NCI-H2107 (cell line): Measurements from ENCODE around the gene POLR3K.
"Not testable (repeated sequence)": the region's sequence is repeated elsewhere in the genome, so short reads cannot be mapped to it uniquely, and the experiment has no call there.

Source experiments
- DNase-seq: peaks from one replicate; lab custom pipeline; 2025; lab: John Stamatoyannopoulos, UW

POLR3K gene

DNA sequence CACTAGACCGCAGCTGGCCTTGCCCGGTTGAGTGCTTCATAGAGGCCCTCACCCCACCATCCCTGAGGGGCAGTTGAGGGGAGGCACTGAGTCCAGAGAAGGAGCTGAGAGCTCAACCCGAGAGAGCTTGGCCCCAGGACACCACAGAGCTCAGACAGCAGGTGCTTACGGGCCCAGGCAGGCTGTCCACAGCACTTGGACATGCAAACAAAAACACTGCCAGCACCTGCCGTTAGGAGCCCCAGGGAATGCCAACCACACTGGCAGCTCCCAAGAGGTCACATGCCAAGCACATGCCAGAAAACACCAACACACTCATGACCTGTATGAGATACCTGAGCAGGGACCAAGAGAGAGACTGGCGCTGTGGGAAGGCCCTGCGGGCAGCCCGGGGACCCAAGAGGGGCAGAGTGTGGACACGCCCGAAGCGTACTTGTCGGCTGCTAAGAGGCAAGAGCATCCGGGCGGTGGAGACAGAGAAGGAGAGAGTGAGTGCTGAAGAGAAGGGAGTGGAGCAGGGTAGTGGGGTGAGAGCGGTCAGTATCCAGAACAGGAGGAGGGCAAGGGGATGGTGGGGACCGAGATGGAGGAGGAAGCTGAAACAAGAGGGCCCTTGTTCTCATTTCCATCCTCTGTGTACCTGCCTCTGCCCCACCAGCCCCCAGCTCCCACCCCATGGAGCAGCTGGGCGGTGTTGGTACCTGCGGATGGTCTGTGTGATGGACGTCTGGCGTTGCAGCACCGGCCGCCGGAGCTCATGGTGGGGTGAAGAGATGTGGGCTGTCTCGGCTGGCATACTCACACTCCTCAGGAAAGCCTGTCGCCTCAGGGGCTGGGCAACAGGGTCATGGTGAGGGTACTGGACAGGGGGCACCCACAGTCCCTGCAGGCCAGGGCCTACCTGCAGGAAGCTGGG, 10.8 kb upstream of the POLR3K start:
- DNase-seq: peak; percentile 24

DNA sequence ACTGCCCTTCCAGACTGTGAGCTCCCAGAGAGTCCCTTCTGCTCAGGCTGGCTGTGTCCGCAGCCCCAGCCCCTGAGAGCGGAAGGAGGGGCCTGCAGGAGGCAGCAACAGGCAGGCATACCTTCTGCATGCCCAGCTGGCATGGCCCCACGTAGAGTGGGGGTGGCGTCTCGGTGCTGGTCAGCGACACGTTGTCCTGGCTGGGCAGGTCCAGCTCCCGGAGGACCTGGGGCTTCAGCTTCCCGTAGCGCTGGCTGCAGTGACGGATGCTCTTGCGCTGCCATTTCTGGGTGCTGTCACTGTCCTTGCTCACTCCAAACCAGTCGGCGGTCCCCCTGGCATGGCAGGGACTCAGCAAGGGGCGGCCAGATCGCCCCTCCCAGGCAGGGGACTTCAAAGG, 10.1 kb upstream of the POLR3K start:
- DNase-seq: no peak

DNA sequence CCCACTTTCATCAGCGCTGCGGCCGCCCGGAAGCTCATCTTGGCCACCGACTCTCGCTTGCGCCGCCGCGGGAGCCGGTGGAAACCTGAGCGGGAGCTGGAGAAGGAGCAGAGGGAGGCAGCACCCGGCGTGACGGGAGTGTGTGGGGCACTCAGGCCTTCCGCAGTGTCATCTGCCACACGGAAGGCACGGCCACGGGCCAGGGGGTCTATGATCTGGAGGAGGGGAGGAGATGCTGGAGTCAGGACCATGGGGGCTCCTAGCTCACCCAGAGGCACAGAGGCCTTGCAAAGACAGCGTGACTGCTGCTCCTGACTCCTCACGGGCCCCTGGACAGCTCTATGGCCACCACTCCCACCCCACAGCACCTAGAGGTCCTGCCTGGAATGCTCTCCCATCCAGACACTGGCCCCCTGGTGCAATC, 9.6 kb upstream of the POLR3K start:
- DNase-seq: no peak

DNA sequence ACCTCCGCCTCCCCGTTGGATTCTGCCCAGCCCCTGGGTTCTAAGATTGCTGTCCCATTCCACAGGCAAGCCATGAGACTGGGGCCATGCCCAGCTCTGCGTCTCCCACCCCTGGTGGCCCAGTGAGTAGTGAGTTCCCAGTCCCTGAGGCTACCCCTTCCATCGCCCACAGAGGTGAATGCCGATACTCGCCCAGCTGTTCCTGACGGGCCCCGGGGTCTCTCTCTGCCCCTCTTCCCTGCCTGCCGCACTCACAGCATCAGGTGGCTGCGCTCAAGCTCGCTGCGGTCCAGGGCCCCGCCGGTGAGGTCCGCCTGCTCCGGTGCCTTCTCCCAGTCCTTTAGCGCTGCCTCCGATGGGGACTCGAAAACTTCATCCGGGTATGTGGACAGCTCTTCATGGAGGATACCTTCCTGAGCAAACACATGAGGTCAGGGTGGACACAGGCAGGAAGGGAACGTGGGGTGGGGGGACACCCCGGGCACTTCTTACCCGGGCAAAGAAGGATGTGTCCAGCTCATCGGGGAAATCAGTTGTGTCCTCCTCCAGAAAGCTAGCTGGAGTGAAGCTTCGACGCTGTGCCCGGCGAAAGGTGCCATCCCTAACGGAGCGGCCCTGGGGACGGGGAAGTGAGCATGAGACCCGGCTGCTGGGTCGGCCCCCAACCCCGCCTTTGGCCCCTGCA, 9.0 kb upstream of the POLR3K start:
- DNase-seq: no peak

DNA sequence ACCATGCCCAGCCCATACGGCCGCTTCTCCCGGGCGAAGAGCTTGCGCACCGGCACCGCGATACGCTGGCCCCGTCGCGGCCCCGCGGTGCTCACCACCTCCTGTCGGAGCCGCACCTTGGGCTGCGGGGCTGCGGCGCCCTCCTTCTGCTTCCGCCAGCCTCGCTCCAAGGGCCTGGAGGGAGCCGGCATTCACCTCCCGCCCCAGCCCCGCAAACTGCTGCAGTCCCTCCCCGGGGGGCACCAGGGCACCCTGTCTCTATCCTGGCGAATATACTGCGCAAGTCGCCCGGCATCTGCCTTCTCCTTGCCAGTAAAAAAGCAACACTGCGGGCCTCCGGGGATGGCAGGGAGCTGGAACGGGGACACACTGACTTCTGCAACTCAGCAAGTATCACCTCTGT, 8.5 kb upstream of the POLR3K start:
- DNase-seq: no peak

DNA sequence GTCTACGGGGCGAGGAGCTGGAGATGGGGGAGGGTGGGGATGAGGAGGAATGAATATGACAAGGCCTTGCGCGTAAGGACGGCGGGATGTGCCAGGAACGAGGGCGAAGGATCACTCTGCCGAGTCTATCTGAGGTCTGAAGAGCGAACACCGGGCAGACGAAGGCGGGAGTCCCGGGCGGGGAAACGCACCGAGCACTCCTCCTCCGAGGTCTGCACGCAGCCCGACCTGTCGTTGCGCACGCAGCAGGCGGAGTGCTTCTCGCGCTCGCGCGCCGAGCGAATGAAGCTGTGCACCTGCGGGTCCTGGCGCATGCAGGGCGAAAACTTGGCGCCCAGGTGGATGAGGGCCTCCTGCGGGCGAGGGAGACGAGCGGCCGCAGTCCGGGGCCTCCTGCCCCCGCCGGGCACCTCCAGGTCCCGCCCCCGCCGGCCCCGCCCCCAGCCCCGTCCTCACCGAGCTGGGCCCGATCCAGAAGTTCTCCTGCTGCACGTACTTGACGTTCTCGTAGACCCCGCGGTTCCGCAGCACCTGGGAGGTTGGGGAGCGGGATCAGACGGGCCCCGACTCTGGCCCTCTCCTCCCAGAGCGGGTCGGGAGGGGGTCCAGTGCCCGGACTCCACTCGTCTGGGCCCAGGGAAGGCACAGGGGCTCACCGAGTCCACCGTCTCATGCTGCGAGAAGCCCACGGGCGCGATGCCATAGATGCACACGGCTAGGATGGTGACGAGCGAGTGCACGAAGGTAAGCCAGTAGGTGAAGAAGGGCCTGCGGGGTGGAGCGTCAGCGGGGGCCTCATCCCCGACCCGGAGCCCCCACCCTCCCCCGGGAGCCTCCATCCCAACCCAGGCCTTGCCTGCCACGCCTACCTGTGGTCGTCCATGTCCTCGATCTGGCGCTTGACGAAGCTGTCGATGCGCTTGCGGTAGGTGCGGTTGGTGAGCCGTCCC, 7.8 kb upstream of the POLR3K start:
- no peak for DNase-seq

DNA sequence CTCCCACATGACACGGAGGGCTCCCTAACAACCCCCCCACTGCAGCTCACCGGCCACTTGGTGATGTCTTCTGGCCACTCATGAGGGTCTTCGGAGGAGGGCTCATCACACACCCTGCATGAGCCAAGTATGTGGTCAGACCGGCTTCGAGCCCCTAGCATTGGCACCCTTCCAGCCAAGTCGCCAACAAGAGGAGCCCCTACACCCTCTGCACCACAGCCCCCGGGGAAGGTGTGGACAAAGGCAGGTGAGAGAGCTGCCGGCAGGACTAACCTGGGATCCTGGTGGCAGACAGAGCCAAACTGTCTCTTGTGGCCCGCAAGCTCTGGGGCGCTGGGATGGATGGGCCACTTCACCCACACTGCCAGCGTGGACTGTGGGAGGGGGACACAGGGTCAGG, 6.8 kb upstream of the POLR3K start:
- DNase-seq: no peak

DNA sequence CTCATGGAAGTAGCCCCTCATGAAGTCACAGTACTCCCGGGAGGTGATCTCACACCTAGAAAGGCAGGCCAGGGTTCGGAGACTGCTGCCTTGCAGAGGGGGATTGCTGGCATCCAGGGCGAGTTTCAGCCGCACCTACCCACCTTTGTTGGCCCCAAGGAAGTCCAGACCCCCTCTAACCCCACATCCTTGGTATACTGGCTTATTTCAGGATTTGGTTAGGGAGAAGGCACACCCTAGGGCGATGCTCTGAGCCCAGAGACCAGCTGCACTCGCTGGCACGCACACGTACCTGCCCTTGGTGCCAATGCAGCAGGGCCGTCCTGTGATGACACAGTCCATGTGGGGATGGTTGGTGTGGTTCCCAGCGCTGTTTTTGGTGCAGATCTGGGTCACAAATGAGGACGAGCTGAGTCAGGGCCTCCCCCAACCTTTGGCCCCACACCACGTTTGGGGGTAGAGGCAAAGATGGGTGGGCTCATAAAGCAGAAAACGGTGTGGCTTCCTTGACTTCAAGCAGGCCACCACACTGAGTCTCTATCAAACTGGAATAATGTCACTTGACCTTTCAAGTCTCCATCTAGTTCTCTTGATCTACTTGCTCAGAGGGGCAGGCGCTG, 6.1 kb upstream of the POLR3K start:
- DNase-seq: no peak

DNA sequence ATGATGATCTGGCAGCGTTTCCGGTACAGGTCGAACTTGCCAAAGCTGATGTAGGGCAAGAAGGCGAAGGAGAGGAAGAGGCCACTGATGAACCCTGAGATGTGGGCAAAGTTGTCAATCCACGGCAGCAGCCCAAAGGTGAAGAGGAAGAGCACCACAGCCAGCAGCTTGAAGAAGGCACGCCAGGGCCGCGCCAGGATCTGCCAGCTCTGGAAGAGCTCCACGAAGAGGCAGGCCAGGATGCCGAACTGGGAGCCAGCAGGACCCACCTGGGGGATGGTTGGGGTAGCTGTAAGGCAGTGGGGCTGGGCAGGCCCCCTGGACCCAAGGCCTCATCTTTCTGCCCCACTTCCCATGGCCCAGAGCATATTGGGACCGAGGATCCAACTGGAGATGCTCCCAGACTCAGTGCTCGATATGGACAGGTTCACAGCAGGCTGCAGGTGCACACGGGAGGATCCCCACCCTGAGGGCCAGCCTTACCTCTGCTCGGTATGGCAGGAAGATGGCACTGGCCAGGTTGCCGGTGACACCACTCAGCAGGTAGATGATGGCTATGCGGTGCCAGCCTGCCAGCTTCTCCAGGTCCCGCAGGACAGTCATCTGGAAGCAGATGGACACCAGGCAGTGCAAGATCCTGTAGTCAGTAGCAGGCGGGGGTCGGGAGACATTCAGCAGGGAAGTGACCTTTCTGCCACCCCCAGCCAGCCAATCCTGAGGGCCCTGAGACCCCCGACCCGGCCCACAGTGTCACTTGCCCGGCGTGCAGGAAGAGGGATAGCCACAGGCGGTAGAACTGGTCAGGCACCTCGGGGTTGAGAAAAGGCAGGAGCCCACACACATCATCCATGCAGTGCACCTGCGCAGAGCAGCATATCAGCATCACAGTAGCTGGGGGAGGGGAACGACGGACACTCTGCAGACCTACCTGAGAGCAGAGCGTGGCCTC, 5.4 kb upstream of the POLR3K start:
- no peak for DNase-seq

DNA sequence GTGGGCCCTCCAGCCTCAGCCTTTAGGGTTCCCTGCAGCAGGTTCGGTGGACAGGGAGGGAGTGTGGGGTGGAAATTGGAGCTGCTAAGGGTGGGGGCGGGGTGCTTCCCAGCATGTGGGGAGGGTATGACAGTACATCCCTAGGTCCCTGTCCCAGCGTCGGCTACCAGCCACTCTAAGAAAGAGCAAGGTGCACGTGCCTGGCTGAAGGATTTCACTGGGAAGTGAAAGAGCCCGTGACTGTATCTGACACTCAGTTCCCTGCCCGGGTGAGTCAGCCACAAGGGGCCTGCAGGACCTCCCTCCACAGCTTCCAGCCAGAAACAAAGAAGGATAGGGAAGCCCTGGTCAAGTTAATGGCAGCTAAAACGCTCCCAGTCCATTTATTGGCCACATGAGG, 4.3 kb upstream of the POLR3K start:
- no peak for DNase-seq

DNA sequence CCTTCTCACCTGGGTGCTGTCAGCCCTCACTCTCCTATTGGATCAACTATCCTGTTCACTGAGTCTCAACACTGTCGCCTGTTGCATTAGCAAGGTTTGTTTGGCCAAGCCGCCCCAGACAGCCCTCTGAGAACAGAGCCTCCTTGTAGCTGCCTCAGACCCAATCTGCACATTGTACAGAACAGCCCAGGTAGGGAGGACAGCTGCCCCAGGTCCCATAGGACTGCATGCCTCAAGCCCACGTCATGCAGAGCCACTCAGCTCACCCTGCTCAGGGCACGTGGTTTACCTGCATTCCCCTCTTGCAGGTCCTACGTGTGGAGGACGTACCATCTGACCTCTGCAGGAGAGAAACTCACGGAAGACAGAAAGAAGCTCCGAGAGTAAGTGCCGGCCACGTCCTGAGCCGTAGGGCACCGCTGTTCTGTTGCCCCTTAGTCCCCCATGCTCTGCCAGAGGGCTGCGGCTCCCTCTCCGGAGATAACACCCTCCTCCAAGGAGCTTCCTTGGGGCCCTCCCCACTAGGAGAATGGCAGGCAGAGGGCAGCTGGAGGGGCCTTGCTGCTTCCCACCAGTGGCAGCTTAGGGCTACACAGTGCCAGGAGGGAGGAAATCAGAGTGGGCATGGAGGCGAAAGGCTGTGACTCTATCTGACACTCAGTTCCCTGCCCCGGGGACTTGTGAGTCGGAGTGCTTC, 3.0 kb upstream of the POLR3K start:
- DNase-seq: no peak

DNA sequence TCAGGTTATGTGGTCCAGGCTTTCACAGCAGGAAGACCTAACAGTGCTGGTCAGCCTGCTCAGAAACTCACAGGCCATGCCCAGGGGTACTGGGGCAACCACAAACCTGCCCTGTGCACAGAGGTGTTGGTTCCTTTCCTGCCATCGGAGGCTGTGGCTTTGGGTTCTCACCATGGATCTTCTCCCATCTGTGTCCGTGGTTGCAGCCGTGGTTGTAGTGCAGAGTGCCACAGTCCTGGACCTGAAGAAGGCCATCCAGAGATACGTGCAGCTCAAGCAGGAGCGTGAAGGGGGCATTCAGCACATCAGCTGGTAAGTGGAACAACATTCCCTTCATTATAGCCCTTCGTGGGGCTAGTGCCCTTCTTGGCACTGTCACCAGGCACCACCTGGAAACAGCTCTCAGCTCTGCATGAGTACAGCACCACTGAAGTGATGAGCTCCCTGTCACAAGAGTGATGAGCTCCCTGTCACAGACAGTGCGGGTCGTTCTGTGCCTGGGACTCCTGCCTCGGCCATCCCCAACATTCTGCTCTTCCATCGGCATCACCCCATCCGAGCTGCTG, 2.2 kb upstream of the POLR3K start:
- no peak for DNase-seq

DNA sequence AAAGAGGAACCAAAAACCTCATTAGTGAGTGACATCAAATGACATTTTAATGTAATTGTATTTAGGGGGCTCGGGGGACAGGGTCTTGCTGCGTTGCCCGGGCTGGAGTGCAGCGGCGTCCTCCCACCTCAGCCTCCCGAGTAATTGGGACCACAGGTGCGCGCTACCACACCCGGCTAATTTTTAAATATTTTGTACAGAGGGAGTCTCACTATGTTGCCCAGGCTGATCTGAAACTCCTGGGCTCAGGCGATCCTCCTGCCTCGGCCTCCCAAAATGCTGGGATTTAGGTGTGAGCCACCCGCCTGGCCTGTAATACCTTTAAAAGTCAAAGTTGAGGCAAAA, 801 bp upstream of the POLR3K start:
- no peak for DNase-seq

DNA sequence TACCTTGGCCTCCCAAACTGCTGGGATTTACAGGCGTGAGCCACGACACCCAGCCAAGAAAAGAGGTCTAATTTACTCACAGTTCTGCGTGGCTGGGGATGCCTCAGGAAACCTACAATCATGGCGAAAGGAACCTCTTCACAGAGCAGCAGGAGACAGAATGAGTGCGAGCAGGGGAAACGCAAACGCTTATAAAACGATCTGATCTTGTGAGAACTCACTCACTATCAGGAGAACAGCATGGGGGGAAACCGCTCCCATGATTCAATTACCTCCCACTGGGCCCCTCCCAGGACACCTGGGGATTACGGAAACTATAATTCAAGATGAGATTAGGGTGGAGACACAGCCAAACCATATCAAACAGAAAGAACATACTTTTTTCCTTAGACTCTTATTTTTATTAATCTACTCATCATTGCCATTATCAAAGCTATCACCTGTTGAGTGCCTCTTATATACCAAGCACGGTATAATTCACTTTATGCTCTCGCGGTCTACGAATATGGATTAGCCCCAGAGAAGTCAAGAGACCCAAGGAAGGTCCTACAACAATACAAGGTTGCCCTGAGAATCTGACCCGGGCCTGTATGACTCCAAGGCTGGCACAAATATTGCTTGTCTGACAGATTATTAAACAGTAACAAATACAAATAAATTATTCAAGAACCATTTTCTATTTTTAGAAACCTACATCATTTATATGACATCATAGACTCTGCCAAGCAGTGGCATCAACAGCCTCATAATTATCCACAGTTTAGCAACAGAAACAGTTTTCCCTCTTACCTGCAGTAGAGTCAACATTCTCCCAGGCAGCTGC, 2.4 kb downstream of the POLR3K start:
- DNase-seq: no peak

DNA sequence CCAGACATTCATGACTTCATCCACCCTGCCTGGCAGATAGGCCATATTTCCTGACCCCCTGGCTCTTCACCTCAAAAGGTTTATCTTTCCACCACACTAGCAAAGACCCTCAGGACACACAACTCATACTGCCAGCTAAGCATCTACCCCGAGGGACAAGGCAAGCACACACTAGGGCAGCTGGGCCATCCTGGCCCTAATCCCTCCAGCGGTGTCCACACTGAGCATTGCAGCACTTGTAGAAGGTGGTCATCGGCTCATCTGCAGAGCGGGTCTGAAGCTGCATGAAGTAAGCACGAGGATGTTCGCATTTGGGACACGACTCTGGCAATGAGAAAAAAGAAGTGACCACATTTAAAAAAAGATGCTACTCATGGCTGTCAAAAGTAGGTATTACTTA, 6.2 kb downstream of the POLR3K start:
- no peak for DNase-seq

DNA sequence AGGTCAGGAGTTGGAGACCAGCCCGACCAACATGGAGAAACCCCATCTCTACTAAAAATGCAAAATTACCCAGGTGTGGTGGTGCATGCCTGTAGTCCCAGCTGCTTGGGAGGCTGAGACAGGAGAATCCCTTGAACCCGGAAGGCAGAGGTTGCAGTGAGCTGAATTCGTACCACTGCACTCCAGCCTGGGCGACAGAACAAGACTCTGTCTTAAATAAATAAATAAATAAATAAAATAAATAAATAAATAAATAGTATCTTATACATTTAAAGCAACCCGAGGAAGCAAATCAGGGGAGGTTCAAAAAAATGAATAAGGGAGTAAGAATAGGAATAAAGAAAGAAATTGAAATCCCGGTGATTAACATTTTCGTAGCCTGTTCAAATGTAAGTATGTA, 6.9 kb downstream of the POLR3K start:
- DNase-seq: not testable (repeated sequence)

DNA sequence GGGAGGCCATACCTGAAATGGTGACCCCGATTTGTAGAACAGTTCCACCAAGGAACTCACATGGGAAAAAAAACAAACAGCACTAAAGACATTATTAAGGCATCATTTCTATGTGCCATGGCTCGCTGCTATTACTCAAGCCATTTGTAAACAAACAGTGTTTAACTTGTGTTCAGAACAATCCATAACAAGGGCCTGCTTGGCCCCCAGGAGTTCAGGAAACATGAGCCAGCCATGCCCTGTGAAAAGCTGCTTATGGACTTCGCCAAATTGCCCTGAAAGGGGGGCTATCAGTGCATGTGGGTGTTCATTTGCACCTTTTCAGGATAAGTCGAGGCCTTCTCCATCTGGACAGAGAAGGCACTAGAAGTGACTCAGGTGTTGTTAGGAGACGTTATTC, 8.0 kb downstream of the POLR3K start:
- no peak for DNase-seq

DNA sequence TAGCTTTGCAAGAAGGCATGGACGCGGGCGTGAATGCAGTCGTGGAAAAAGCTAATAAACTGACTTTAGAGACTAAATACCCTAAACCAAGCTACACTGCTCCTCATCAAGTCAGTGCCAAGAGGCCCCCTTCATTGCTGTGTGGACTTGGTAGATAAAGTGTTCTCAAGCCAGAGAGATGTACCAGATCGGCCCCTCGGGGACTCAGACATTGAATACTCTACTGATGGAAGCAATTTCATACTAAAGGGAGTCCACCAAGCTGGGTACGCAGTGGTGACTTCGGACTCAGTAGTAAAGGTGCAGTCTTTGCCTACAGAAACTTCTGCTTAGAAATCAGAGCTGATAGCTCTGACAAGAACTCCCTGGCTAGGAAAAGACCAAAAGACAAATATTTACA, 8.8 kb downstream of the POLR3K start:
- no peak for DNase-seq

DNA sequence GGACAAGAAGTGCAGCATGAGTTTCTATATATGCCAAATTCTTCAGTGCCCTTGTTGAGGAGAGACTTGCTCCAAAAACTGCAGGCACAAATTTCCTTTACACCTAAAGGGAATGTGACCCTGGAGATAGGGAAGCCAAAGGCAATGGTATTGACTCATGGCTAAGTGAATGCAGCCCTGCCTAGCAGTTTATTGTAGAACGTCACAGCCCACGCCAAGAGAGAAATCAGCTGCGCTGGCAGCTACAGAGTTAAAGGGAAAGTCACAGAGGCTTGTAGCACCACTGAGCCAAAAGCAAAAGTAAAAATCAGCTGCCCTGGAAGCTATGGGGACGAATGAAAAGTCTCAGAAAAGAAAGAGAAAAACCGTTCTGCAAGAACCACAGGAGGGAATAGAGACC, 10.1 kb downstream of the POLR3K start:
- no peak for DNase-seq
